ENCODE data around the gene DTX3L. TPM values are rescaled to one million over a fixed set of nuclear protein-coding genes. Genes with fewer than 3 reads are reported as not detected.

Gene DTX3L
- total RNA-seq = 8.5 and 10.9 TPM in 2 replicates

DNA sequence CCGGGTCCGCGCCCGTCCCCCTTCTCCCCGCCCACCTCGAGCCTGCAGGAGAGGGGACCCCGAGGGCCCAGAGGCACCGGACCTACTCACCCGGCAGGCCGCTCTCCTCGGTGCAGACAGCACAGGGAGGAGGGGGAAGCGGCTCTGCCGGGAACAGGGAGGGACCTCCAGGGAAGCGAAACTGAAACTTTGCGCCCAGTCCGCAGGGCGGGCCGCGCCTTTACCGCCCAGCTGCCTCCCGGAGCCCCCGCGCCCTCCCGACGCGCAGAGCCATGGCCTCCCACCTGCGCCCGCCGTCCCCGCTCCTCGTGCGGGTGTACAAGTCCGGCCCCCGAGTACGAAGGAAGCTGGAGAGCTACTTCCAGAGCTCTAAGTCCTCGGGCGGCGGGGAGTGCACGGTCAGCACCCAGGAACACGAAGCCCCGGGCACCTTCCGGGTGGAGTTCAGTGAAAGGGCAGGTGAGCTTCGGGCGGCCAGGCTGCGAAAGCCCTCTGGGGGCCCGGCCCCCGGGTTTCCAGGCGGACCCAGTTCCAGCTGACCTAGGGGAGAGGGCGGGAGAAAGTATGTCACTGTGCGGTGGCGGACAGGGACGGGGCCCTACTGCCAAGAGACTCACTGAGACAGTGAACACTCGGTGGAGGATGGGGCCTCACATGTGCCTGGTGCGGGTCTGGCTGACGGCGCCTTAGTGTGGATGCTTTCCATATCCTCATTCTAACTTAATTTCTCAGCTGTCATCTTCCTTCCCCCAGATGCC is at the start of gene DTX3L, which contains the start of gene PARP9:
Gene DTX3L, plus strand, starts transcription at position 184 of the 758 bp plus-strand sequence. Its CDS starts 89 bp downstream, at position 273.
Gene PARP9, minus strand, starts transcription at position 146 of the 758 bp plus-strand sequence. CDS start 4,680 bp downstream, outside the sequence.

DNA sequence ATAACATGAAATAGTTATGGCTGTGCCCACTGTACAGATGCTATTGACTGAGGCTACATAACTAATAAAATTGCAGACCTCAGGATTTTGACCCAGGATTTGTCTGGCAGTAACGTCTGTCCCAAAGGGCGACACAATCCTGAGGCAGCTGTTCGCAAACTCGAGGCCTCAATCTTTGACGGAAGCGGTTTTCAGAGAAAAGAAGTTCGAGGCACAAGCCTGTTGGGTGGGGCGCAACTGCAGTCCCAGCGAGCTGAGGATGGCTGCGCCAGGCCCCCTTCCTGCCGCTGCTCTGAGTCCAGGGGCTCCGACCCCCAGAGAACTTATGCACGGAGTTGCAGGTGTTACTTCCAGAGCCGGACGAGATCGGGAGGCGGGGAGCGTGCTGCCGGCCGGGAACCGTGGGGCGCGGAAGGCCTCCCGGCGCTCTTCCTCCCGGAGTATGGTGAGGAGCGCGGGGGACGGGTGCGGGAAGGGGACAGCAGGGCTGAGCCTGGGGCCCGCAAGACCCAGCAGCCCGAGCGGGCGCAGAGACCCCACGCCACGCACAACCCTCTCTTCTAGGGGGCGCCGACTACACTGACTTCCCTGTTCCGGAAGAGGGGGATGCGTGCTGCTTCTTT is 13.4 kb downstream of the DTX3L start, which contains the start of gene PARP15:
Gene PARP15, plus strand, starts transcription at position 242 of the 623 bp plus-strand sequence. Its CDS starts 18 bp downstream, at position 260.

Other genes starting within 250 kb of the DTX3L start
- 486 and 754 TPM in 2 replicates for gene CSTA, start 239.1 kb upstream of the DTX3L start, total RNA-seq
- 17.5 and 31.5 TPM in 2 replicates for gene MIX23, start 181.1 kb upstream of the DTX3L start, total RNA-seq
- gene FAM162A, start 180.2 kb upstream of the DTX3L start, total RNA-seq = 32.1 and 44.3 TPM in 2 replicates
- 1.8 and 2.0 TPM in 2 replicates for gene WDR5B, start 148.3 kb upstream of the DTX3L start, total RNA-seq
- 21.1 and 24.9 TPM in 2 replicates for gene KPNA1, start 49.4 kb upstream of the DTX3L start, total RNA-seq
- gene PARP9, start within 50 bp of the DTX3L start, total RNA-seq = 5.8 and 7.3 TPM in 2 replicates
- 0.04 TPM in 1 of 2 replicates, not detected in the other for gene PARP15, start 13.3 kb downstream of the DTX3L start, total RNA-seq
- 7.4 and 13.7 TPM in 2 replicates for gene PARP14, start 116.5 kb downstream of the DTX3L start, total RNA-seq
- gene HSPBAP1, start 229.5 kb downstream of the DTX3L start, total RNA-seq = 6.4 and 9.0 TPM in 2 replicates
- gene SLC49A4, start 230.7 kb downstream of the DTX3L start, total RNA-seq = 14.4 and 19.8 TPM in 2 replicates